ENCODE data around the gene UBR4.

DNA sequence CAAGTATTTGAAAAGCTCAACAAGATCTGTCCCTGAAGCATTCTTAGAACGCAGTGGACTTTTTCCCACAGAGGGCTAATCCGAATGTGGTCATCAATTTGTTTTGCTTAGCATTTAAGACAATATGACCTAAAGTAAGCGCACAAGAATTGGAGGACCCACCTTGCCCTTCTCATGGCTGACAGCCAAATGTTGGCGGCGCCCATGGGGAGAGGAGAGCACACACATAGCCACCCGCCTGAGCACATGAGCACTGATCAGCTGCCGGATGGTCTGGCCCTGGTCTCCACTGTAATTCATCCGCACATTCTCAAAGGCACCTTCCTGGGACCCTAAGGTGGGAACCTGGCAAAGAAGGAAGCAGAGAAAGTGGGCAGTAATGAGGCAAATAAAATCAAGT lies 52.4 kb downstream of the UBR4 start:
- no peak for TF ChIP-seq POLR2A (IDR thresholded peaks at IDR 0.05)
- TF ChIP-seq, protein P1, sequence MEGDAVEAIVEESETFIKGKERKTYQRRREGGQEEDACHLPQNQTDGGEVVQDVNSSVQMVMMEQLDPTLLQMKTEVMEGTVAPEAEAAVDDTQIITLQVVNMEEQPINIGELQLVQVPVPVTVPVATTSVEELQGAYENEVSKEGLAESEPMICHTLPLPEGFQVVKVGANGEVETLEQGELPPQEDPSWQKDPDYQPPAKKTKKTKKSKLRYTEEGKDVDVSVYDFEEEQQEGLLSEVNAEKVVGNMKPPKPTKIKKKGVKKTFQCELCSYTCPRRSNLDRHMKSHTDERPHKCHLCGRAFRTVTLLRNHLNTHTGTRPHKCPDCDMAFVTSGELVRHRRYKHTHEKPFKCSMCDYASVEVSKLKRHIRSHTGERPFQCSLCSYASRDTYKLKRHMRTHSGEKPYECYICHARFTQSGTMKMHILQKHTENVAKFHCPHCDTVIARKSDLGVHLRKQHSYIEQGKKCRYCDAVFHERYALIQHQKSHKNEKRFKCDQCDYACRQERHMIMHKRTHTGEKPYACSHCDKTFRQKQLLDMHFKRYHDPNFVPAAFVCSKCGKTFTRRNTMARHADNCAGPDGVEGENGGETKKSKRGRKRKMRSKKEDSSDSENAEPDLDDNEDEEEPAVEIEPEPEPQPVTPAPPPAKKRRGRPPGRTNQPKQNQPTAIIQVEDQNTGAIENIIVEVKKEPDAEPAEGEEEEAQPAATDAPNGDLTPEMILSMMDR (IDR thresholded peaks at IDR 0.05) = no peak
